Stimulated activated CD4-positive, alpha-beta T cell treated with anti-CD3 and anti-CD28 coated beads, Interleukin-1b, Interleukin-23, amount 100 ng/mL, for 48 hours (primary cell): ENCODE data around the gene LCN1.
A peak's percentile ranks its signal among the peaks of the same experiment; 100 is the strongest.

Source experiments
- DNase-seq: peaks from one replicate; pipeline ENCODE4 v3.0.0-alpha.2; 2020

LCN1 gene

GRCh38 chr9:135489188-135489906, 31.9 kb upstream of the LCN1 start:
- DNase-seq, result no peak

DNA sequence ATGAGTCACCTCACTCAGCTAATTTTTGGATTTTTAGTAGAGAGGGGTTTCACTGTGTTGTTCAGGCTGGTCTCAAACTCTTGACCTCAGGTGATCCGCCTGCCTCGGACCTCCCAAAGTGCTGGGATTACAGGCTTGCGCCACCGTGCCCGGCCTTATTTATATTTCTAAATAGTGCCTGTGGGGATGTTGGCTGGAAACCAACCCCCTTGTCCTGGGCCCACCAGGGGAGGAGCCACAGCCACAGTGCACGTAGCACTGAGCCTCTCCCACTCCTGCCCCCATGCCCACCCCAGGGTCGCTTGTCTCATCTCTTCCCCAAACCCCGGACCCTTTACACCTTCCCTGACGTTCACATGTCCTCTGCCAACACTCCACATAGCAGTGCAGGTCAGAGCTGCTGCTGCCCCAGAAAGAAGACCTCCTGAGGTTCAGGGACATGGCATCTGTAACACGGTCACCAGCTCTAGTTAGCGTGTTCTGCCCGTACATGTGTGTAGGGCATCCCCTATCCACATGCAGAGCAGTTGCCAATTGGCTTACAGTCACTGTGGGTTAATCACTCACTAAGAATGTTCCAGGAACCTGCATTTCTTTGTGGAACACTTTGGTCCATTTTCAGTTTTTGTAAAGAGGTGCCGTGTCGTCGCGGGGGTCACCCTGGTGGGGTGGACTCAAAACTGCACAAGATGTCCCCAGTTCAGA, 30.9 kb upstream of the LCN1 start:
- DNase-seq, result no peak

DNA sequence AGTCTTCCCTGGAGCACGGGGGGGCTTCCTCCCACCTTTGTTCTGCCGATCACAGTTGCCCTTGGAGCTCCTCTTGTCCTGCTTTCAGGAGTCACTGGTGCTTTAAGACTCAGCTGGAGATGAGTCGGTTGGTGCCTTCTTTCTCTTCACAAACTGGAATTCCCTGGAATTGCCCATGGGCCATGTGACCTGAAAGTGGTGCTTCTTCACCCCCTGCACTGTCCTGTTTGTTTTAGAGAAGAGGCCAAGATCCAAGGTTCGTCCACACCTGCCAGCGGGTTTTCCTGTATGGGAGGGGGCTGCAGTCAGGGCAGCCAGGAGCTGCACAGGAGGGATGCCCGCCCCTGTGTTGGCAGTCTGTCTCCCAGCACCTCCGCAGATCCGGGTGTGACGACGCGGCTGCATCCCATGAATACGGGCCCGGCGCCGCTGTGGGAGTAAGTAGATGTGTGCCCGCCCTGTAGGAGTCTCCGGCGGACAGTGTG, 30.2 kb upstream of the LCN1 start:
- no peak for DNase-seq

- no peak for DNase-seq
These were observed 29.5 kb upstream of the LCN1 start for GRCh38 chr9:135491764-135492163.

GRCh38 chr9:135492886-135493669, 28.2 kb upstream of the LCN1 start:
- no peak for DNase-seq

DNA sequence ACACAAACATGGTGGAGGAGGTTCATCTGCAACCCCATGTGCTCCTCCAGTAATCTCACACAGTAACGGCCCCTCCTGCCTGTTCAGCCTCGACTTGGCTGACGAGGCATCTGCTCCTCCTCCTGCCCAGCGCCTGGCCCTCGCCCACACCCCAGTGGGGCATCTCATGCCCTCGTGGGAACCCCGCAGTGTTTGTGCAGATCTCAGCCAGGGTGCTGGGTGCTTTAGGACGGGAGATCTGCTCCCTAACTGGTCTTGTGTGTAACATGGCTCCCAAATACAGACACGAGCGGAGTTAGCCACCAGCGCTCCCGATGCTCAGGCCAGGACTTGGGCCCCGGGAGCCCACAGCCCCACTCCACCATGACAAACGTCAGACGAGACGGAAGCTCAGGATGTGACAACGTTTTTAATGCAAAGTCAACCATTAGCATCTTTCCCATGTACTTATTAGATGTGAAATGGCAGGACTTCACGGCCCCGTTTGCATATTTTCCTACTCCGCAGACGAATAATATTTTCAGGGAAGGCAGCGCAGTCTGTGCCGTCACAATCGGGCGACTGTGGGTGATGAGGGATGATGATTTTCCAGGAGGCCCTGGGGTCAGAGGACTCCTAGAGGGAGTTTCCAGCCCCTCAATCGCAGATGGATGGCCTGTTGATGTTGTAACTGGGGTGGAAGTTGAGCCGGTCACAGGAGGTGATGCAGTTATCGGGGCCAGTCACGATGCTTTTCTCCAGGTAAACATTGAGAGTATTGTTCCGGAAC, 26.3 kb upstream of the LCN1 start:
- DNase-seq, result no peak

DNA sequence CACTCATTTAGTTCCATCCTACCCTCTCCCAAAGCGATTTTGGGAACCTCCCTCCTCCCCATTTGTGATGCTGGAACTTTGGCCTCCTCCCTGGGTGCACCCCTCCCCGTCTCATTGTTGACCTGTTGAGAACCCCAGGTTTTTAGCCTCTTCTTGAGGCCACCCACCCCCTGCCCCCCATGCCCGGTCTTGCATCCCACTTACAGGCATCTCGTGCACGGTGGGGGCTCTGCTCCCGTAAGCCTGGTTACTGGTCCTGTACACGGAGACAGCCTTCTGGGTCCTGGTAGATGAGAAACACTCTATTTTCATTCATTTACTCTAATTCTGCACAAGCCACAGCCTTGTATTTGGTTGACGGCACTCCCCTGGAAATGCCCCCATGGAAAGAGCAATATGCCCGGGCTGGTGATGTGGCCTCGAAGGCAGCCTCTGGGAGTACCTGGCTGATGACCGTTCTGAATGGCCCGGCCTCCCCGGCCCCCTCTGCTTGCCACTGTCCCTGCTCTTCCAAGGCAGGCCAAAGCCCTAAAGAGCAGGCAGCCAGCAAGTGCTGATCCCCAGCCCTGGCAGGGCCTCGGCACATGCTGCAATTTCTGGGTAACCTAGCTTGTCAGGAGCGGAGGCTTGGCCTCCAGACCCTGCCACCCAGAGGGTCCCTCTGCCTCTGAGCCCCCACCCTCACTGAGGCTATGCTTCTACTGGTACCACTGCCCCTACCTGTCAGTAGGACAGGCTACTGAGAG, 22.7 kb upstream of the LCN1 start:
- DNase-seq, result no peak

DNA sequence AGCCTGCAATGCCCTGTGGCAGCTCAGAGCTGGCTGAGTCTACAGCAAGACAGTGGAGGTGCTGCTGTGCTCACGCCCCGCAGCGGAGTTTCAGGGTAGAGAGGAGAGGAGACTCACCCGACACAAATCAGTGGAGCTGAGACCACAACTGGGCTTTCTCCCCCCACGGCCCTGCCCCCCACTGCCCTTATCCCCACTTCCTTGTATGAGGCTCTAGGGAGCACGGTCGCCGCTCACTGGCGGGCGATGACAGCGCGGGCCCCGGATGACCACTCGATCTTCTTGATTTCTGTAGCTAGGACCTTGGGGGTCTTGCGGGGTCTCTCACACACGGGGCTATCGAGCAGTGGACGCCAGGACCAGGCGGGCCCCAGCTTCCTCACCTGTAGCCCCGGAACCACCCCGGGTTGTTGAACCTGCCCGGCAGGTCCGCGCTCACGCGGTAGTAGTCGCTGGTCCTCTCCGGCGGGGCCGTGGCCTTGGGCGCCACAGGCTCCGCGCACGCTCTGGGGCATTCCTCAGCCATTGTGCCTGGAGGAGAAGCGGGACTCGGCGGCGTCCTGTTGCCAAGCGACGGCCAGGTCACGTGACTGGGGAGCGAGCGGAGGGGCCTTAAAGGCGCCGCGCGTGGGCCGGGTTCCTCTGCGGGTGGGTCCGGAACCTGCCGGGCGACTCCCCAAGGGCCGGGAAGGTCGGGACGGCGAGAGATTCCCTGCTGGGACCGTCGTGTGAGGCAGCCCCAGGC, 21.7 kb upstream of the LCN1 start:
- DNase-seq, result peak; percentile 82

DNA sequence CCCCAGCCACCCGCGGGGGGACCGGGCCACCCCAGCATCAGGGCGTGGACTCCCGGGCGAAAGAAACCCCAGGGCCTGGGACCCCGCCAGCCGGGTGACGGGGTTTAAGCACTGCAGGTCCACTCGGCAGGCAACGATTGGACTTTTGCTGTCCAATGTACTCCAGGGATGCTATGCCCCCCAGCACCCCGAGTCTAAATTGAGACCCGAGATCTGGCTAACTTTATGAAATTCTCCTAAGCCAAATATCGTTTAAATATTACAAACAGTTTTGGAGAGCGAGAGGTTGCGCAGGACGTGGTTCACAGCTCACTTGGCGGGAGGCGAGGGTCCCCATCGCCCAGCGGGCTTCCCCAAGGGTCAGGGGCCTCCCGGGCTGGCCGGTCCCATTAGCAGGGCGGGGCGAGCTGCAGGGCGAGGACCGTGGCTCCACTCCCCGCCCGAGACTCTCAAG, 21.1 kb upstream of the LCN1 start:
- DNase-seq, result no peak

- DNase-seq, result peak; percentile 85
These were observed 20.5 kb upstream of the LCN1 start, which contains the start of gene MRPS2 for GRCh38 chr9:135500525-135501260. TSS of gene MRPS2 (plus strand) at chr9:135500682. CDS start at chr9:135500711, 29 bp downstream.

DNA sequence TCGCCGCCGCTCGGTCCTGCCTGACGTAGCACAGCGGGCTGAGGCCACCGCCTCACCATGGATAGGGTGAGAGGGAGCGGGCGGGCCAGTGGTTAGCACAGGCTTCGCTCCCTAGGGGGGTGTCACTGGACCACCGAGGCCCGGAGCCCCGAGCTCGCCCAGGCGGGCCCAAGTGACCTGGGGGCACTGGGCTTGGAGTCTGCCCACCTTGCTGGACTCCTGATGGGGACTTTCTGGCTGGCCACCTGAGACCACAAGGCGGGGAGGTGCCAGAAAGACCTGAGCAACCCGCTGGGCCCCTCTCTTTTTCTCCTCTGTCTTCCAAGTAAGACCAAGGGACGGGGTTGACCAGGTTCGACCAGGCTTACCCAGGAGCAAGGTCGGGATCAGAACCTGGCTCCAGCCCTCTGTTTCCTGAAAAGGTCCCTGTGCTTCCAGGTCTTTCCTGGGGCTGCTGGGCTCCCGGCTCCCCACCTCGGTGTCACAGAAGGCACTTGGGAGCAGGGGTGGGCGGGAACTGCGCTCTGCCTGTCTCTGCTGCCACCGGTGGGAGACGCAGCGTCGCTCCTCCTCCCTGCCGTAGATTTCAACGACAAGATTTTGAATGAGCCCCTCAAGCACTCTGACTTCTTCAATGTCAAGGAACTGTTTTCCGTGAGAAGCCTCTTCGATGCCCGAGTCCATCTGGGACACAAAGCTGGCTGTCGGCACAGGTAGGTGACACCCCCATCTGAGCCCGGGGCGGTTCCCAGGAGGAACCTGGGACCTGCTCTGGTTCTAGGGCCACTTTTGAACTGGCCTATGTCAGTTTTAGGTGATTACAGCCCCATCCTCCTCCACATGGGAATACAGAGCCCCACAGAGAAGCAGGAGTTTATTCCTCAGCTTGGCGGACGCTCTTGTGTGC, 19.7 kb upstream of the LCN1 start:
- peak; percentile 70 for DNase-seq

DNA sequence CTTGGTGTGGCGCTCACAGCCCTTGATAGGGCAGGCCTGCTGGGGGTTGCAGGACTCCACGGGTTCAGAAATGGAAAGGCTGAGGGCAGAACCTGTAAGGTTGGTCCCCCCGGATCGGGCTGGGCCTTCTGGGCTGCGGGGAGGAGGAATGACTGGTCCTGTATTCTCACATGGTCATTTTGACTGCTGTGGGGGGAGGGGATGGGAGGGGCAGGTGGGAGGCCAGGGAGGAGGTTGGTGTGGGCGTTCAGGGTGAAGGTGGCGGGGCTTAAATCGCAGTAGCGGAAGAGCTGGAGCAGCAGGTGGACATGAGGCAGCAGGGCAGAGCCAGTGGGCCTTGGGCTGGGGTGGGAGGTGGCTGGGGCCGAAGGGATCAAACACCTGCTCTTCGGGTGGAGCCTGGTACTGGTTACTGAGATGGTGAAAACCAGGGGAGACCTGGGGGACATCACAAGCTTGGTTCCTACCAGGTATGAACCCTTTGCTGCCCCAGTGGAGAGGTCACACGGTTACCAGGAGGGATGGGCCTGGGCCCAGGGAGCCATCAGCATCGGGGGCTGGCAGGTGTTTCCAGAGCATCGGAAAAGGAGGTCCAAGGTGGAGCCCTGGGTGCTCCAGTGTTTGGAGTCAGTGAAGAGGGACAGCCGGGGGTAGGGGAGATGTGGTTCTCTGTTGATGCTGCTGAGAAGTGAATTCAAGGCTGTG, 18.9 kb upstream of the LCN1 start:
- DNase-seq, result no peak

GRCh38 chr9:135502873-135503321, 18.3 kb upstream of the LCN1 start:
- DNase-seq, result no peak

DNA sequence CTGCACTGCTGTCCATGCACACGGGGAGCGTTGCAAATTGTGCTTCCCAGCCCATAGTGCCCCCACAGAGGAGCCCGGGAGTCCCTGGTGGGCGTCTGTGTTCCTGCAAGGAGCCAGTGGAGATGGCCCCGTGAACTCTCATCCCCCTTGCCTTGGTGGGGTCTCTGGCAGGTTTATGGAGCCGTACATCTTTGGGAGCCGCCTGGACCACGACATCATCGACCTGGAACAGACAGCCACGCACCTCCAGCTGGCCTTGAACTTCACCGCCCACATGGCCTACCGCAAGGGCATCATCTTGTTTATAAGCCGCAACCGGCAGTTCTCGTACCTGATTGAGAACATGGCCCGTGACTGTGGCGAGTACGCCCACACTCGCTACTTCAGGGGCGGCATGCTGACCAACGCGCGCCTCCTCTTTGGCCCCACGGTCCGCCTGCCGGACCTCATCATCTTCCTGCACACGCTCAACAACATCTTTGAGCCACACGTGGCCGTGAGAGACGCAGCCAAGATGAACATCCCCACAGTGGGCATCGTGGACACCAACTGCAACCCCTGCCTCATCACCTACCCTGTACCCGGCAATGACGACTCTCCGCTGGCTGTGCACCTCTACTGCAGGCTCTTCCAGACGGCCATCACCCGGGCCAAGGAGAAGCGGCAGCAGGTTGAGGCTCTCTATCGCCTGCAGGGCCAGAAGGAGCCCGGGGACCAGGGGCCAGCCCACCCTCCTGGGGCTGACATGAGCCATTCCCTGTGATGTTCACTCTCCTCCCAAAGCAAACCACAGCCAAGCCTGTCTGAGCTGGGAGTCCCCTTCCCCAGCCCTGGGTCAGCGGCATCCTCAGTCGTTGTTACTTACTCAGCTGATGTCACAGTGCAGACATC, 17.6 kb upstream of the LCN1 start:
- DNase-seq, result no peak

- peak; percentile 58 for DNase-seq
These were observed 16.7 kb upstream of the LCN1 start for GRCh38 chr9:135504262-135505243.
